SH-SY5Y (cell line): ENCODE measurements around the gene TNFSF13B.

Source experiments
- GATA2 ChIP-seq: IDR thresholded peaks from 2 replicates; pipeline ENCODE4 v1.6.1; 2011; ENCODE audit warnings: mild to moderate bottlenecking, low read depth, low read length
- GATA3 ChIP-seq: IDR thresholded peaks from 2 replicates; pipeline ENCODE4 v1.6.1; 2011; ENCODE audit warnings: low read depth, mild to moderate bottlenecking, low read length, moderate library complexity

DNA sequence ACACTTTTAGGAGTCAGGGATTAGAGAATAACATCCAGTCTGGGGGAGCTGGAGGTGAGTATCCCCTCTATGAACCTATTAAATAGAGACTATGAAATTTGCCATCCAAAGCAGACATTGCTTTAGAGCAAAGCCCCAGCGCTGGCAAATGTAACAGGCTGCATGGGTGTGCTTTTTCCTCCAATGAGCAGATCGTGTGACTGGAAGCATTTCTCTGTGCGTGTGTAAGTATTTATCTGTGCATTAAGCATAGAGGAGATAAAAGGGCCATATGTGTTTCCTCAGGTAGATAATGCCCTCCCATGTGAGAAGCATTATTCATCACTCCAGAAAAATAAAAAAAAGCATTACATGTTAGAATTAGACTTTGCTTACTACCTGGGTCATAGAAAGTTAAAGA, 924 bp downstream of the TNFSF13B start:
- TF ChIP-seq GATA2 (peak; percentile 58), GATA3 (no peak)
